Panc1 (cell line): ENCODE results near the gene ZNF362. TPM values are rescaled to one million over a fixed set of nuclear protein-coding genes. Genes with fewer than 3 reads are reported as not detected.

Source experiments
- ATAC-seq: fragments of 200-7000 bp; cut with Tn5 transposase; 2 replicates; pipeline ENCODE4 v1.9.1; 2020; ENCODE audit warnings: mild to moderate bottlenecking, moderate library complexity
- BruUV-seq: library from RNA; stranded (reverse); fragments of 400-500 nt; replicated peaks from 2 replicates; lab custom pipeline; 2021; lab: Mats Ljungman, UMichigan
- CTCF ChIA-PET: fragments of 300-600 bp; sonication (Branson Sonifier 250); formaldehyde crosslinking; loops from one replicate; lab custom pipeline; 2022; ENCODE audit warnings: antibody characterized with exemption; lab: Charles Lee
- POLR2A ChIA-PET: fragments of 300-600 bp; sonication (Branson Sonifier 250); formaldehyde crosslinking; loops from one replicate; lab custom pipeline; 2022; ENCODE audit warnings: antibody characterized with exemption; lab: Charles Lee
- DNase-seq: peaks from one replicate; pipeline ENCODE4 v3.0.0-alpha.2; 2010; ENCODE audit warnings: low read depth, low spot score
- H3K27ac ChIP-seq: 2 replicates; pipeline ENCODE4 v1.5.1; 2011; ENCODE audit warnings: mild to moderate bottlenecking, low read length, inconsistent platforms
- H3K27me3 ChIP-seq: fragments of 200-500 bp; sonication (Bioruptor generic); 2 replicates; pipeline ENCODE4 v1.6.0; 2014; ENCODE audit warnings: low read length, inconsistent platforms; ENCODE audit not compliant: control insufficient read depth, insufficient read depth
- H3K36me3 ChIP-seq: fragments of 200-500 bp; sonication (Bioruptor generic); 2 replicates; pipeline ENCODE4 v1.5.1; 2014; ENCODE audit warnings: inconsistent platforms, mild to moderate bottlenecking, low read length, moderate library complexity; ENCODE audit not compliant: control insufficient read depth, insufficient read depth
- H3K4me1 ChIP-seq: 2 replicates; pipeline ENCODE4 v1.5.1; 2011; ENCODE audit warnings: inconsistent platforms, mild to moderate bottlenecking, low read length, moderate library complexity; ENCODE audit not compliant: control insufficient read depth, insufficient read depth
- H3K4me3 ChIP-seq, 2 experiments: 2 replicates each; pipeline ENCODE4 v1.5.1; 2011 to 2012; ENCODE audit warnings: low read depth in 2 of 2, low read length in 2 of 2, mild to moderate bottlenecking in 2 of 2, inconsistent platforms in 1 of 2, moderate library complexity in 1 of 2
- H3K9me3 ChIP-seq: fragments of 200-500 bp; sonication (Bioruptor generic); 2 replicates; pipeline ENCODE4 v1.5.1; 2014; ENCODE audit warnings: low read depth, mild to moderate bottlenecking, inconsistent platforms, low read length, moderate library complexity; ENCODE audit not compliant: control insufficient read depth, insufficient read depth
- POLR2AphosphoS5 ChIP-seq: IDR thresholded peaks from 2 replicates; pipeline ENCODE4 v1.6.1; 2012; ENCODE audit warnings: mild to moderate bottlenecking, low read depth, low read length, moderate library complexity
- SIN3A ChIP-seq: IDR thresholded peaks from 2 replicates; pipeline ENCODE4 v1.6.1; 2012; ENCODE audit warnings: low read depth, mild to moderate bottlenecking, low read length, moderate library complexity, borderline replicate concordance; ENCODE audit not compliant: insufficient read depth
- TCF7L2 ChIP-seq: IDR thresholded peaks from 2 replicates; pipeline ENCODE4 v1.6.1; 2011; ENCODE audit warnings: mild to moderate bottlenecking, low read depth, low read length, inconsistent platforms
- in situ Hi-C: cut with HindIII; loops from 2 replicates; pipeline ENCODE4 v1.10.0; 2016; ENCODE audit warnings: low sequenced_read_pairs, low pct_unique_long_range_greater_than_20kb
- intact Hi-C: fragments of 100-400 bp; cut with micrococcal nuclease; formaldehyde crosslinking; loops from one replicate; pipeline ENCODE4 v1.10.0; 2022; ENCODE audit not compliant: unreplicated experiment
- total RNA-seq: library from RNA; stranded (reverse); gene quantifications from one replicate; pipeline ENCODE4 v1.2.1, GENCODE V29; 2021; ENCODE audit not compliant: unreplicated experiment
- TF ChIP-seq, protein P1 (sequence below), 2 experiments: IDR thresholded peaks; 2 replicates each; pipeline ENCODE4 v1.6.1; 2011 to 2012; ENCODE audit warnings: low read depth in 2 of 2, control low read depth in 1 of 2, low read length in 1 of 2, mild to moderate bottlenecking in 1 of 2, moderate library complexity in 1 of 2; ENCODE audit not compliant: insufficient read depth in 1 of 2
- TF ChIP-seq, protein P2 (sequence below): fragments of 450-650 bp; IDR thresholded peaks from 2 replicates; pipeline ENCODE4 v1.5.1; 2017; ENCODE audit warnings: mild to moderate bottlenecking

ZNF362 gene
- total RNA-seq, 1 experiment from 2014 or later, result 17.5 TPM

DNA sequence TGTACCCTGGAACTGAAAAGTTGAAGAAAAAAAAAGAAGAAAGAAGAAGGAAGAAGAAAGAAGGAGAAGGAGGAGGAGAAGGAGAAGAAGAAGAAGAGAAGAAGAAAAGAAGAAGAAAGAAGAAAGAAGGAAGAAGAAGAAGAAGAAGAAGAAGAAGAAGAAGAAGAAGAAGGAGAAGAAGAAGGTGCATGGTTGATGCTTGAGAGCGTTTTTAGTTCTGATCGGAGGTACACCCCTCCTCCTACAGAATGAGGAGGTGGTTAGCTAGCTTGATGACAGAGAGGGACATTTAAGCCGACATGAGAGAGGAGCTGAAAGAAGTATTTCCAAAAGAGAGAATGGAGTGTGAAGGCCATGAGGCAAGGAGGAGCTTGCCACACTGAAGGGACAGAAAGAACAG lies 5.6 kb upstream of the ZNF362 start:
- no peaks in the 10 kb centered on the region for H3K4me1 ChIP-seq
- no peak for DNase-seq
- ATAC-seq, result no peak
- H3K27me3 ChIP-seq, result no peaks in the 10 kb centered on the region; the same call in 1 of the 2 replicates
- ChIA-PET POLR2A (no interaction called here), CTCF (no interaction called here)
- intact Hi-C loops (no loop called here), in situ Hi-C loops (no loop called here)
- TF ChIP-seq, protein P1, sequence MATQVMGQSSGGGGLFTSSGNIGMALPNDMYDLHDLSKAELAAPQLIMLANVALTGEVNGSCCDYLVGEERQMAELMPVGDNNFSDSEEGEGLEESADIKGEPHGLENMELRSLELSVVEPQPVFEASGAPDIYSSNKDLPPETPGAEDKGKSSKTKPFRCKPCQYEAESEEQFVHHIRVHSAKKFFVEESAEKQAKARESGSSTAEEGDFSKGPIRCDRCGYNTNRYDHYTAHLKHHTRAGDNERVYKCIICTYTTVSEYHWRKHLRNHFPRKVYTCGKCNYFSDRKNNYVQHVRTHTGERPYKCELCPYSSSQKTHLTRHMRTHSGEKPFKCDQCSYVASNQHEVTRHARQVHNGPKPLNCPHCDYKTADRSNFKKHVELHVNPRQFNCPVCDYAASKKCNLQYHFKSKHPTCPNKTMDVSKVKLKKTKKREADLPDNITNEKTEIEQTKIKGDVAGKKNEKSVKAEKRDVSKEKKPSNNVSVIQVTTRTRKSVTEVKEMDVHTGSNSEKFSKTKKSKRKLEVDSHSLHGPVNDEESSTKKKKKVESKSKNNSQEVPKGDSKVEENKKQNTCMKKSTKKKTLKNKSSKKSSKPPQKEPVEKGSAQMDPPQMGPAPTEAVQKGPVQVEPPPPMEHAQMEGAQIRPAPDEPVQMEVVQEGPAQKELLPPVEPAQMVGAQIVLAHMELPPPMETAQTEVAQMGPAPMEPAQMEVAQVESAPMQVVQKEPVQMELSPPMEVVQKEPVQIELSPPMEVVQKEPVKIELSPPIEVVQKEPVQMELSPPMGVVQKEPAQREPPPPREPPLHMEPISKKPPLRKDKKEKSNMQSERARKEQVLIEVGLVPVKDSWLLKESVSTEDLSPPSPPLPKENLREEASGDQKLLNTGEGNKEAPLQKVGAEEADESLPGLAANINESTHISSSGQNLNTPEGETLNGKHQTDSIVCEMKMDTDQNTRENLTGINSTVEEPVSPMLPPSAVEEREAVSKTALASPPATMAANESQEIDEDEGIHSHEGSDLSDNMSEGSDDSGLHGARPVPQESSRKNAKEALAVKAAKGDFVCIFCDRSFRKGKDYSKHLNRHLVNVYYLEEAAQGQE (IDR thresholded peaks at IDR 0.05; ENCODE audit: insufficient read depth in 1 of 2, low read depth in 2 of 2, low read length in 1 of 2), result no peak
- no peak for TF ChIP-seq TCF7L2
- TF ChIP-seq SIN3A, result no peak
- TF ChIP-seq, protein P2, sequence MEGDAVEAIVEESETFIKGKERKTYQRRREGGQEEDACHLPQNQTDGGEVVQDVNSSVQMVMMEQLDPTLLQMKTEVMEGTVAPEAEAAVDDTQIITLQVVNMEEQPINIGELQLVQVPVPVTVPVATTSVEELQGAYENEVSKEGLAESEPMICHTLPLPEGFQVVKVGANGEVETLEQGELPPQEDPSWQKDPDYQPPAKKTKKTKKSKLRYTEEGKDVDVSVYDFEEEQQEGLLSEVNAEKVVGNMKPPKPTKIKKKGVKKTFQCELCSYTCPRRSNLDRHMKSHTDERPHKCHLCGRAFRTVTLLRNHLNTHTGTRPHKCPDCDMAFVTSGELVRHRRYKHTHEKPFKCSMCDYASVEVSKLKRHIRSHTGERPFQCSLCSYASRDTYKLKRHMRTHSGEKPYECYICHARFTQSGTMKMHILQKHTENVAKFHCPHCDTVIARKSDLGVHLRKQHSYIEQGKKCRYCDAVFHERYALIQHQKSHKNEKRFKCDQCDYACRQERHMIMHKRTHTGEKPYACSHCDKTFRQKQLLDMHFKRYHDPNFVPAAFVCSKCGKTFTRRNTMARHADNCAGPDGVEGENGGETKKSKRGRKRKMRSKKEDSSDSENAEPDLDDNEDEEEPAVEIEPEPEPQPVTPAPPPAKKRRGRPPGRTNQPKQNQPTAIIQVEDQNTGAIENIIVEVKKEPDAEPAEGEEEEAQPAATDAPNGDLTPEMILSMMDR, result no peak
- TF ChIP-seq POLR2AphosphoS5, result no peak
- H3K36me3 ChIP-seq, result no peaks in the 10 kb centered on the region
- no peak overlapping the region for H3K4me3 ChIP-seq
- BruUV-seq, result no TSS peak
- no peaks in the 10 kb centered on the region for H3K9me3 ChIP-seq
- no peak overlapping the region for H3K27ac ChIP-seq

DNA sequence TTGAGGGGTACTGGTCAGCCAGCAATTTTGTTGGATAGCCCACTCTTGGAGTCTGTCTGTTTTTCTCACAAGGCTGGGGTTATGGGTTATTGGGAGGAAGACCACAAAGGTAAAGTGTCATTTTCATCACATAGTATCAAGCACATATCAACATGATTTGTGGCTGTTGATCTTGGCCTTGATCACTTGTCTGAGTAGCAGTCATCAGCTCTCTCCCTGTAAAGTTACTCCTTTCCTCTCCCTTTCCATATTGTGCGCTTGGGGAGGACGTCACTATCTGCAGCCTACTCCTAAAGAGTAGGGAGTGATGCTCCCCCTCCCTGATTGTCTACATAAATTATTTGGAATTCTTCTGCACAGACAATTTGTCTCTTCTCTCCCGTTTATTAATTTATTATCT lies 1.8 kb upstream of the ZNF362 start:
- CTCF ChIA-PET, result no interaction called here

More for the DNA sequence above, 1.8 kb upstream of the ZNF362 start:
- intact Hi-C loops, result no loop called here
- Histone ChIP-seq H3K27ac (no peak overlapping the region), H3K9me3 (no peaks in the 10 kb centered on the region), H3K36me3 (no peaks in the 10 kb centered on the region), H3K4me3 (no peak overlapping the region), H3K4me1 (peaks cover 11% of the 10 kb centered on the region), H3K27me3 (no peaks in the 10 kb centered on the region)
- DNase-seq (no peak), ATAC-seq (no peak)
- BruUV-seq, result no TSS peak
- TF ChIP-seq POLR2AphosphoS5 (no peak), TCF7L2 (no peak)
- TF ChIP-seq, protein P2, result no peak
- TF ChIP-seq, protein P1 (IDR thresholded peaks at IDR 0.05; ENCODE audit: insufficient read depth in 1 of 2, low read depth in 2 of 2, low read length in 1 of 2), result no peak
- in situ Hi-C loops, result no loop called here
- POLR2A ChIA-PET, result no interaction called here
